ENCODE measurements around the gene CPNE8.
"Not testable (repeated sequence)": the region's sequence is repeated elsewhere in the genome, so short reads cannot be mapped to it uniquely, and the experiment has no call there.

Gene CPNE8

DNA sequence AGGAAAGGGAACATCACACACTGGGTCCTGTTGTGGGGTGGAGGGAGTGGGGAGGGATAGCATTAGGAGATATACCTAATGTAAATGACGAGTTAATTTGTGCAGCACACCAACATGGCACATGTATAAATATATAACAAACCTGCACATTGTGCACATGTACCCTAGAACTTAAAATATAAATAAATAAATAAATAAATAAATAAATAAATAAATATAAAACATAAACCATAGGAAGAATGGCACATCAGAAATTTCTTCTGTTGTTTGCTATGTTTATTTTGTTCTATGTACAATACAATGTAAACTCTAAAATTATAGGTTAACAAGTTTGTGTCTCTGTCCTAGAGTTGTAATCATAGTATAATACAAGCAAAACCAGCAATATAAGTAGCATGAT lies 162.9 kb downstream of the CPNE8 start:
- not testable (repeated sequence) for DNase-seq

DNA sequence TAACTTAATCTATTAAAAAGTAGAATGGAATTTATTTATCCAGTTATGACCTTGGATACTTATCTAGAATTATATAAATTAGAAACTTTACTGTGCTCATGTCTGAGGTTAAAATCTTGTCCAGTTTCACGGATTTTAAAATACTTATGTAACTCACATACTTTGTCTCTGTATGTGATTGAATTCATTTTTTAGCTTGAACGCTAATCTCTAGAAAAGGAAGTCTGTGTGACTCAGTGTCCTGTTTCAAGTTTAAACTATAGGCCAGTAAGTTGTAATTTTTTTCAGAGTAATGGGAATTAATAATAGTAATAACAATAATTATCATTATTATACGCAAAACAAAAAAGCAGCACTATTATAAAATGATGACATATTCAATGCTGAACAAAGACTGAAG lies 168.6 kb downstream of the CPNE8 start:
- DNase-seq: no peak

DNA sequence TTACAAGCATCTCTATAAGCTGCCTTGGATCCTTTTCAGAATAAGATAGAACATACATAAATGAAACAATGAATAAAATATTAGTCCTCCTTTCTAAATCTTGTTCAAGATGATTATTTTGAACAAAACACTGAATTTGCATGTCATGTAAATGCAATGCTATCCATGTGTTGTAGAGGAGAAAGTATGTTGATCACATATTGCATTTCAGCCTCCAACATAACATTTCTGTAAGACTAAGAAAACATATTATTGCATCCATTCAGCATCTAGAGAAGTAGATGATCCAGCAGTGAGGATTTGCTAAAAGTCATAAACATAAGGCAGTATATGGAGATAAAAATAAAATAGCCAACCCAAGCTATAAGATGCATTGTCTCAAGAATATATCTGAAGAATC lies 172.6 kb downstream of the CPNE8 start:
- DNase-seq: no peak

DNA sequence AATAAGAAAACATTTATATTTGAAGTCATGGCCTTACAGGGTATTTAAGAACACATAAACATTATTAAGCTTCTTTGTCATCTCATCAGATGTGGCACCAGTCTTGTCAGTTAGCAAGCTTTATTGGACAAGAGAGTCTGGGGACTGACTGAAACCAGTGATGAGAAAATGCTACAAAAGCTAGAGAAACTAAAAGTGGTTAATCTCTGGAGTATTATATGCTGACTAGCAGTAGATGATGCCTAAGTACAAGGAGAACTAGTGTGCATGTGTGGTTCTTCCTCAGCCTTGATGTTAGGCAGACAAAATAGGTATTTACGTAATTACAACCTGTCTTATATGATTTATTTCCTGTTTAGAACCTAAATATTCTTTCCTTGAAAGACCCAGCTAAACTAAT lies 176.5 kb downstream of the CPNE8 start:
- no peak for DNase-seq

DNA sequence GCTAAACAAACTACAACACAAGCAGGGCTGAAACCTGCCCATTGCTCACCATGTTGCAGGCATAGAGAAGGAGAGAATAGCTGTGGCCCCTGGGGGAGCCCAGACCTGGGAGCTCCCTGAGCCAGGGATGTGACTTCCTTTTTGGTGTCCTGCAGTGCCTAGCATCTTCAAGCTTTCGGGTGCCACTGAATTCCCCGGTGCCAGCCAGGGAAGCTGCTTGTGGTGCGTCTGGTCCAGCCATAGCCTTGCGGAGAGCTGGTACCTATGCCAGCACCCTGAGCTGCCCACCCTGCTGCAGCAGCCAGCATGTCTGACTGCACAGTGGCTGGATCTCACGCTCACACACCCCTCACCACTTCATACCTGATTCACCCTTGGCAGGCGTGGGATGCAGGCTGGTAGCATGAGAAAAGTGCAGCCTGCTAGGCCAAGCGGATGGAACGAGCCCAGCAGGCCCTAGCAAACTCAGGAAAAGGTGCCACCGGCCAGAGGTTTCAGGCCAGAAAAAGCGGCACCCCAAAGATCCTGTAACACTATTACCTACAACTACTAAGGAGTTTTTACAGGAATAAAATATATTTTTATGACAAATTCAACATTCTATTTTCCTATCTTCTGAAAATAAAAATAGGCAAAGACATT lies 183.7 kb downstream of the CPNE8 start:
- DNase-seq: no peak

DNA sequence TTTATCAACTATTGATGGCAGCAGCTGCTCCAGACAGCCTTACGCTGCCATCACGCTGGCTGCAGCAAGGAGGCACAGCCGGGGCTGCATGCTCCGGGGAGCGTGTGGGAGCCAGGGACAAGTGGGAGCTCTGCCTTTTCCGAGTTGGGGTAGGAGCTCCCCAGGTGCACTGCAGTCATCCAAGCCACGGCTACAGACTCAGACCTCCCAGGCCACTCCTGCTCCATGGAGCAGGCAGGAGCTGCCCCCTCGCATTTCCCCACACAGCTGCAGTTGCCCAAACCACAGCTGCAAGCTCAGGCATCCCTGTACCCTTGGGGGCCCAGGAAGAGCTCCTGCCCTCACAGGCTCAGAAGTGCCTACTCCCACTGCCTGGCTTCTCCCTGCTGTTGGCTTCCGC lies 184.7 kb downstream of the CPNE8 start:
- DNase-seq: no peak

DNA sequence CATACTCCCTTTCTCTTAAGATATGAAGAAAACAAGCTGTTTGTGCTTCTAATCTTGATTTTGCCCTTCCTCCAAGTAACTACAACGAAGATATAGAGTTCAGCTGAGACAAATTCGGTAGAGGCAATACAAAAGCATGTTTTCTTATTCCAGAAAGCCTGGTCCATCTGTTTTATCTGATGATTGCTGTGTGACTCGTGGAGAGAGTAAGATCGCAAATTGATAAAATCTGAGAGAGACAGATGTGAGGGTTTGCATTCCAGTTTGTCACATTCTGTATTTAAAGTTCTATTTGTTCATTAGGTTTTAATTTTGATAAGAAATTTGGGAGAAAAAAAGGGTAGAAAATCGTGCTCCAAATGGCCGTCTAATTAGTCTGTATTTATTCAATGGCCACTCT lies 192.1 kb downstream of the CPNE8 start:
- no peak for DNase-seq

DNA sequence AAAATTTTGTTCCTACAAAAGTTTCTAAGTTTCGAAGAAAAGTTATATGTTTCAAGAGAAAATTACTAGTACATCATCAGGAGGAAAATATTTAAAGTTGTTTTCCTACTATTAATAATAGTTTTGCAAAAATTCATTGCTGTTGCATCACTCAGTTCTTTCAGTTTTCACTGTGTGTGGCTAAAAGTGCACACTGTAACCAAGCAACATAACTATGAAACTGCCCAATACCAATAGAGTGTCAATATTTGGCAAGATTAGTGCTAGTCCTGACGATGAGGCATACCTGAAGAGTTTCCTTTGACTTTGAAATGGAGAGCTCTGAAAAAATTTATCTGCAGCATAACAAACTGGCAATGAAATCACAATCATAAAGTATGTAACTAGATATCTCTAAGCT lies 194.3 kb downstream of the CPNE8 start:
- no peak for DNase-seq

DNA sequence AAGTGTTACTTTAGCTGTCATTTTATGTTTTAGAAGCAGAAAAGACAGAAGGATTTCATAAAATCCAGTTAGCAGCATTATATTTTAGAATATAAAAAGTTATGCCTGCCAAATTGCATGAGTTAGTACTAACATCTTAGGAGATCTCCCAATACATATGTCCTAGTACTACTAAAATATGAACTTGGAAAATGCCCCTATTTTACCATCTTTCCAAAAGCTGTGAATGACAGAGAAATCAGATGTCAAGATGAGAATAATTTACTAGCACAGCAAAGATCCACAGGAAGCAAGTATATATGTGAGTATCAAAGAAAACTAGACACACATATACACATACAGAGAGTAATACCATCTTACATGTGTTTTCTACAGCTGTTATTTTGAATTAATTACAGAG lies 196.9 kb downstream of the CPNE8 start:
- no peak for DNase-seq

DNA sequence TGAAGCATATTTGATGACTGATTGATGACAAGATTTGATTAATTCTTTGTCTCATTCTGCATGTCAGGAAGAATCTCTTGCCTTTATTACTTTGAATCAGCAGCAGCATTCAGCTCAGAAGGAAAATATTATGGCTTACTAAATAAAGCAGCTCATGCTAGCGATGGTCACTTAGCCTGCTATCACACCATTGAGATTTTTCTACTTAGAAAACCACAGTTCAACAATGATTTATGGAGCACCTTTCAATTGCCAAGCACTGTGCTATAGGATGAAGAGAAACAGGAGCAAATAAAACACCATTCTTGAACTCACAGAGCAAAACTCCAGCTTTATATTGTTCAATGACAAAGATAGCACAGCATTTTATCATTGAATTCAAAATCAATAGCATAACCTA lies 197.7 kb downstream of the CPNE8 start:
- no peak for DNase-seq

DNA sequence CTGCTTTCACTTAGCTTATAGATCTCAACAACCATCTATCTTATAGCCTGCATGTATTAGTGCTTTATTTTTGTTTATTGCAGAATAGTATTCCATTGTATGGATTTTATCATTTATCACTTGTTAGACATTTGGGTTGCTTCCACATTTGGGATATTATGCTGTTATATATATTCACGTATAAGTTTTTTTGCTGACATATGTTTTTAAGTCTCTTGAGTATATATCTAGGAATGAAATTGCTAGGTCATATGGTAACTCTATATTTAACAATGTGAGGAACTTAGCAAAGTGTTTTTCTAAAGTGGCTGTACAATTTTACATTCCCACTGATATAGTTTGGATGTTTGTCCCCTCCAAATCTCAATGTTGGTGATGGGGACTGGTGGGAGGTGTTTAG lies 208.1 kb downstream of the CPNE8 start:
- no peak for DNase-seq

DNA sequence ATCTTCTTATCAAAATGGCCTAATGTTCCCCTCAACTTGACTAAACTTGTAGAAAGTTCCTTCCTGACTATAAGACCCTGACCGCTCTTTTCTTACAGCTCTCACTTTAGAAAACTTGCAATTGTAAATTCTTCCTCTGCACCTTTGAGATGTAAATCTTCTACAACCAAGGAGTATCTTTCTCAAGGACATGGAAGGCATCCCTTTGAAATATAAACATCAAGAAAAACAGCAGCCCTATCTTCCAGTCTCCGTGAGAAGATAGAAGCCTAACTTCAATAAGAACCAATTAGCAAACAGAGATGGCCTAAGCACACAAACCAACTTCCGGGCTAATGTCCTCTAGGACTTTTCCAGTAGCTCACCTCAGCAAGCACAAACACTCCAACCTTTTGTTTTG lies 210.3 kb downstream of the CPNE8 start:
- DNase-seq: no peak

DNA sequence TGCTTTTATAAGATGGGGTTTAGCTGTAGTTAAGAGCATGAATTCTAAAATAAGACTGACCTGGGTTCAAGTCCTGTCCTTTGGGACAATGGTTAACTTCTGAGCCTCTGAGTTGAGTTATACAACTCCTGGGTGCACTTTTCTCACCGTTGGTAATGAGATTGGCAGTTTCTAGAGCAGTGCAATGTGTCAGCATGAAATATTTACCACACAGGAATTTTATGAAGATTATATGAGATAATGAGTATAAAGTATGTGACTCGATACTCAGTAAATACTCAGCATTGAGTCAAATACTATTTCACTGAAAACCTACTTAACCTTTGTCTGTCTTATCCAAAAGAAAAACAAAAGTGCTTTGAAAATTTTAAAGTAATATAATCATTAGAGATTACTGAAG lies 214.2 kb downstream of the CPNE8 start:
- DNase-seq: no peak

DNA sequence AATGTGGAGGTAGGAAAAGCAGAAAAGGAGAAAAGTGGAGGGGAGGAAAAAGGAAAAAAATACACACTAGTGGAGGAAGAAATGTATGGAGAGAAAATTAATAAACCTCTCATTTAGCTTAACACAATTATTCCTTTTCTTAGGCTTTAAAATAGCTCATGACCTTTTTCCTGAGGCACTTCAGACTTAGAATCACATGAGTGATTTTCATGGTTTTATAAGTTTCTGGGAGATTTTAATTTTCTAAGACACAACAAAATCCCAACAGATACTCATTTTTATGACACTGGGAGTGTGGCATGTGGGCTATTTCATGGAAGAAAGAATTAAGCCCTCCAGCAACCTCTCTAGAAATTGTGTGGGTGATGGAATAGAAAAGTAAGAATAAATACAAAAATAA lies 214.7 kb downstream of the CPNE8 start:
- no peak for DNase-seq

DNA sequence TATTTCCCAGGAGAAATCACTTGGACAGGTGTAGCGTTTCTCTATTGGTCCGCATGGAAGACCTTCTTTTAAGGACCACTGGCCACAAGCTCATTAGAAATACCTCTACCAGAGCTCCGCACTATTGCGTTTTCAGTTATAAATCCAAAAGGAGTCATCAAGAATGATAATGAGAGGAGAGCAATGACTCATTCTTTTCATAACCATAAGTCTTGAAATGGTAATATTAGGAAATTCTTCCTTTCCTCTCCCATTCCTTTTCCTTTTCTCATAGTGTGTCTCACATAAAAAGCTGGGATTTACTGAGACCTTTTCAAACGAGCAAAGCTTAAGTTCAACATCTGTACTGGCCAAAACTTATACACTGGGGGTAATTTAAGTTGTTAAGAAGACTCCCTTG lies 215.7 kb downstream of the CPNE8 start:
- DNase-seq: no peak

DNA sequence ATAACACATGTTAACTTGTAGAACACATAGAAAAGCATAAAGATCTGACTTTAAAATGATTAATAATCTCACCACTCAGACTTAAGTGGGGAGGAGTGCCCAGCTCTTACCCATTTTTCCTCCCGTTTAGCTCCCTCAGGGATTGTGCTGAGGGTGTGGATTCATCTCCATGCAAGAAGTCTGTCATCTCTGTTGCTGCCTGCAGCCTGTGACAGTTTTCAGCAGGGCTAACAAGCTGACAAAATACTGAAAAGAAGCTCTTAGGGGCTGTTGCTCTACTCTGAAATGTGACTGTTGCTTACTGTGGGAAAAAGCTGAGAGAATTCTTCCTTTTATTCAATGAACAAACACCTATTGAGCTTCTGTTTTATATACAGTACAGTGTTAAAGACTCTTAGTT lies 216.2 kb downstream of the CPNE8 start:
- peak in 3 of 56 donors; percentile 0 to 29 (median 3) for DNase-seq

DNA sequence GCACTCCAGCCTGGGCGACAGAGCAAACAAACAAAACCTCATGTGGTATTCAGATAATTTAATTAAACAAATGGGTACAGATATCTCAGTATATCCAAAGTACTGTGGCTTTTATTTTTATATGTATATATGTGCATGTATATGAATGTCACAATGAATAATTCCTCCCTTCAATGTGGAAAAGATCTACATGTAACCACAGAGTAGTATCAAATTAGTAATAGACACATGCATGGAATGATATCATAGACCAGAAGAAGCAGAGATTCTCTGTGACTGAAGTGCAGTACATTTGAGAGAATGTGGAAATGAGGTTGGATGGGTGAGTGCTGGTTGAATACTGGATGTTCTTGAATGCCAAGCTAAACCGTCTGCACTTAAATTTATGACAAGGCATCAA lies 222.9 kb downstream of the CPNE8 start:
- no peak for DNase-seq

DNA sequence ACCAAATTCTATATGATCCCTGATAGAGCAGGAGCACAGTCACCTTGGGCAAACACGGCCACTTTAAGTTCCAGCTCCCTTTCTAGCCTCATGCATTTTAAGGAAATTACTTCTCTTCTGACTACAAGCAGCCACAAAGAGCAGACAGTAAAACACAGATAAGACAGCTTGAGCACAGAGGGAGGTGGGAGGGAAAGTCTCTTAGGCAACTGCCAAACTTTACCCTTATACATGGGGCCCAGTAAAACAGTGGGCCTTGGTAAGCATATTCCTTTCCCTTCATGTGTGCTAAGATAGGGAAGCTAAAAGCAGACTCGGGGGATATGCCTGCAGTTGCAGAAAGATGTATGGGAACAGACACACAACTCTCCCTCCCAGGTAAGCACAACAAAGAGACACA lies 235.9 kb downstream of the CPNE8 start:
- no peak for DNase-seq

DNA sequence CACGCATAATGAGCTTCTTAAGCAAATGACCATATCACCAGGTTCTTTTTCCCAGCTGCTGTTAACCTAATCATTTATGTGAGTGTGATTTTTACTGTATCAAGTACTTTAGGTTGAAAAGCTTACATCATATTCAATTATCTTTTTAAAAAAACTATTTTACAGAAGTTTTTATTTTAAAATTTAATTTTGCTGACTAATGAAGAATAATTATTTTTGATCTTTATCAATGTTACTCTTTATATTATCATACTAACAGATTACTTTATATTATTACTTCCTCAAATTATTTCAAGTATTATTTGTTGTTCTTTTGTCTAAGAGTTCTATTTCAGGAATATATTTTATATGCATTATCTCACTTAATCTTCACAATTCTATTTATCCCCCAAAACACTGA lies 236.3 kb downstream of the CPNE8 start:
- DNase-seq: no peak

DNA sequence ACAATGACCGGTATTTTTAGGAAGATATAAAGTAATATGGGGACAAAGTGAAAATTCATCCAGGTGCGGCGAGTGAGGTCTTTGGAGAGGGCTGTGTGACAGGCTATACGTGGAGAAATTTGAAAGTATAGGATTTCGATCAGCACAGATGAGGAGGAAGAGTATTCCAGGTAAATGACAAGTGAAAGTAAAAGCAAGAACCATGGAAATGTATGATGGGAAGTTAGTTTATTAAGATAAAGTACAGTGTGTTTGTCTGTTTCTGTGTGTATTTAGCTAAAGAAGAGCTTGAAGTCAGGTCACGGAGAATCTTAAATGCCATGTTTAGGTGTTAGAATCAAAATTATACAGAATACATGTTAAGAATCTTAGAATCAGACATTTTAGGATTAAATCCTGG lies 239.0 kb downstream of the CPNE8 start:
- no peak for DNase-seq

DNA sequence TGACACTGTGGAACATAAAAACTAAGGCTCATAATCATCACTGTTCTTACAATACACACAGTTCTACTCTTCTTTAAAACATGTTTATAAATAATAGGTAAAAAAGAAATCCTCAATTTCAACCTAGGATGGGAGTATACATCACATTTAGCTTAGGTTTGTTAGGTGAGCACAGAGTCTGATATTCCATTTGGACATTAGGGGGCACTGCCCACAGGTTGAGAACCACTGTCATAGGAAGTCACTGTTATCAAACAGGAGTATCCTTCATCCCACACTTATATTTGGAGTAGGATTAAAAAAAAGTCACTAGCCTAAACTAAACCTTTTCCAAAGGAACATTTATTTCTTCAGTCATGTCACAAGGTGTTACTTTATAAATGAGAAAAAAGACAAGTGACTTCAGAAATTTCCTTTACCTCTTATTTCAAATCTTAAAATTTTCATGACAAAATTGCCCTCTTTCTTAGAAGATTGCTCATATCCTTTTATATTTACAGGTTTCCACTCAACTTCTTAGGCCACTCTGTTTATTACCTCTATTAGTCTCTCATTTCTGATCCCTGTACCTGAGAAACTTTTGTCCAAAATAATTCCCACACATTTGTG lies 240.6 kb downstream of the CPNE8 start:
- no peak for DNase-seq

DNA sequence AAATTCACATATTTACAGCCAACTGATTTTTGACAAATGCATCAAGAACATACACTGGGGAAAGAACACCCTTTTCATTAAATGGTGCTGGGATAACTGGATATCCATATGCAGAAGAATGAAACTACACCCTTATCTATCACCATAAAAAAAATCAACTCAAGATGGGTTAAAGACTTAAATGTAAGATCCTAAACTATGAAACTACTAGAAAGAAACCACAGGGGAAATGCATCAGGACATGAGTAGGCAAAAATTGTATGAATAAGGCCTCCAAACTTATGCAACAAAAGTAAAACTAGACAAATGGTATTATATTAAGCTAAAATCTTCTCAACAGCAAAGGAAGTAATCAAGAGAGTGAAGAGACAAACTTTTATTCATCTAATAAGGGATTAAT lies 242.6 kb downstream of the CPNE8 start:
- no peak for DNase-seq

DNA sequence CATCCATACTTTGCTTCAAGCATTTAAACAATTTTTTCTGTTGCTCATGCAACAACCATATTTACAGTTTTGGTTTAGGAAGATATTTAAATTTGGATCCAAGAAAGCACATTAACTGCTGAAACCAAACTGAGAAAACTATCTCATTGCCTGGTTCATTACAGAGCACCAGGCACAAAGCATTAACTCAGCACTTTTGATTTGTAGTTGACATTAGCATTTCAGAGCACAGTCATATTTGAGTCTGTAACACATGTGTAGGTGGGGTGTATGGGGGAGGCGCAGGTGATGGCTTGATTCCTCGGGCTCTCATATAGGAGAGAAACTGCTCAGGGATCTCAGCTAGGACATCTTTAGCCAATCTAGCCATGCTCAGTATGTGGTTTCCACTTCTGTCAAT lies 251.7 kb downstream of the CPNE8 start:
- no peak for DNase-seq

DNA sequence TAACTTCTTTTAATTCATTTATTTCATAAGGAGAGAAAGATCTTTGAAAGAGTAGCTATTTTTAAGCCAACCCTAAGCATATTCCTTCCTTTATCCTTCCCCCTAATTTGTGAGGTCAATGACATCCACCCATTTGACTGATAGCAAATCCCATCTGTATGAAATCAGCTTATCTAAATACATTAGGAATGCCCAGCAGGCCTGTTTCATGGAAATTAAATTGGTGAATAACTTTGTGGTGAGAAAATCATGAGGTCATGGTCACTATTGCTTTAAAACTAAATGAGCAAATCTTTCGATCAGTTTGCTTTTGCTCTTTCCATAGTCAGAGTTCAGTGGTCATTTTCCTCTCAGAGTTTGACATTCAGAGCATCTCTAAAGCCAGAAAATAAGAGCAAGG lies 256.6 kb downstream of the CPNE8 start:
- DNase-seq: no peak

Data from nucleus accumbens (tissue), 56 donors.